ENCODE results near the gene ITGBL1. TPM values are rescaled to one million over a fixed set of nuclear protein-coding genes. Genes with fewer than 3 reads are reported as not detected.

Gene ITGBL1
- total RNA-seq, 4 donors from 2014 or later: 0.83 to 28.0 (median 3.0) TPM

- WGBS, 2 donors: 70 to 79% methylated on average over 1 of the region's 1 CpG
Measured at GRCh38 chr13:101569807-101570206, 117.3 kb downstream of the ITGBL1 start.

GRCh38 chr13:101570410-101570809 is 117.9 kb downstream of the ITGBL1 start:
- H3K9me3 ChIP-seq: no peaks in the 10 kb centered on the region
- no peak for DNase-seq
- no peaks in the 10 kb centered on the region for H3K4me1 ChIP-seq
- H3K27me3 ChIP-seq: no peaks in the 10 kb centered on the region
- no peak overlapping the region for H3K4me3 ChIP-seq
- TF ChIP-seq CTCF (IDR thresholded peaks at IDR 0.05) (no peak), POLR2A (IDR thresholded peaks at IDR 0.05) (no peak)
- H3K27ac ChIP-seq: no peak overlapping the region
- intact Hi-C loops (cut with DNase I): no loop called here
- H3K36me3 ChIP-seq: no peaks in the 10 kb centered on the region

More at GRCh38 chr13:101569807-101570206, 117.3 kb downstream of the ITGBL1 start:
- intact Hi-C loops (cut with DNase I): no loop called here
- Histone ChIP-seq H3K27ac (no peak overlapping the region), H3K4me1 (no peaks in the 10 kb centered on the region), H3K27me3 (no peaks in the 10 kb centered on the region), H3K4me3 (no peak overlapping the region), H3K9me3 (no peaks in the 10 kb centered on the region), H3K36me3 (no peaks in the 10 kb centered on the region)
- no peak for DNase-seq
- TF ChIP-seq CTCF (IDR thresholded peaks at IDR 0.05) (no peak), POLR2A (IDR thresholded peaks at IDR 0.05) (no peak)

- H3K27ac ChIP-seq: no peak overlapping the region
- H3K4me3 ChIP-seq: no peak overlapping the region
- H3K27me3 ChIP-seq: no peaks in the 10 kb centered on the region
- H3K36me3 ChIP-seq: no peaks in the 10 kb centered on the region
- TF ChIP-seq POLR2A (IDR thresholded peaks at IDR 0.05): no peak
- intact Hi-C loops (cut with DNase I): no loop called here
- no peaks in the 10 kb centered on the region for H3K4me1 ChIP-seq
- no peak for DNase-seq
- 41 to 72% methylated on average over 3 to 5 of the region's 5 CpGs for WGBS, 2 donors
- H3K9me3 ChIP-seq: no peaks in the 10 kb centered on the region
Measured at GRCh38 chr13:101572456-101572855, 120.0 kb downstream of the ITGBL1 start.

- Histone ChIP-seq H3K27ac (no peak overlapping the region), H3K27me3 (no peaks in the 10 kb centered on the region), H3K4me1 (no peaks in the 10 kb centered on the region), H3K36me3 (no peaks in the 10 kb centered on the region), H3K9me3 (no peaks in the 10 kb centered on the region), H3K4me3 (no peak overlapping the region)
- intact Hi-C loops (cut with DNase I): no loop called here
- no peak for DNase-seq
- no peak for TF ChIP-seq POLR2A (IDR thresholded peaks at IDR 0.05)
- TF ChIP-seq CTCF (IDR thresholded peaks at IDR 0.05): no peak
Measured at GRCh38 chr13:101575581-101575980, 123.1 kb downstream of the ITGBL1 start.

- H3K4me1 ChIP-seq: no peaks in the 10 kb centered on the region
- H3K9me3 ChIP-seq: no peaks in the 10 kb centered on the region
- H3K36me3 ChIP-seq: no peaks in the 10 kb centered on the region
- H3K27ac ChIP-seq: no peak overlapping the region
- DNase-seq: no peak
- H3K4me3 ChIP-seq: no peak overlapping the region
- 36 to 39% methylated on average over 3 to 4 of the region's 4 CpGs for WGBS, 2 donors
- intact Hi-C loops (cut with DNase I): no loop called here
- no peak for TF ChIP-seq POLR2A (IDR thresholded peaks at IDR 0.05)
- no peak for TF ChIP-seq CTCF (IDR thresholded peaks at IDR 0.05)
- no peaks in the 10 kb centered on the region for H3K27me3 ChIP-seq
Measured at GRCh38 chr13:101576455-101576854, 124.0 kb downstream of the ITGBL1 start.

- H3K27me3 ChIP-seq: no peaks in the 10 kb centered on the region
- intact Hi-C loops (cut with DNase I): no loop called here
- no peak for TF ChIP-seq CTCF (IDR thresholded peaks at IDR 0.05)
- no peak for TF ChIP-seq POLR2A (IDR thresholded peaks at IDR 0.05)
- H3K4me1 ChIP-seq: no peaks in the 10 kb centered on the region
- no peak for DNase-seq
- no peak overlapping the region for H3K4me3 ChIP-seq
- H3K27ac ChIP-seq: no peak overlapping the region
- H3K9me3 ChIP-seq: no peaks in the 10 kb centered on the region
- no peaks in the 10 kb centered on the region for H3K36me3 ChIP-seq
Measured at GRCh38 chr13:101576977-101577376, 124.5 kb downstream of the ITGBL1 start.
